HUES6 (cell line): Measurements from ENCODE around the gene PAM16.

Experiments used
- H3K27ac ChIP-seq: 2 replicates; pipeline ENCODE4 v1.7.0; 2013; ENCODE audit warnings: low read depth, mild to moderate bottlenecking, low read length, inconsistent platforms
- H3K27me3 ChIP-seq: 2 replicates; pipeline ENCODE4 v1.6.1; 2013; ENCODE audit warnings: low read length; ENCODE audit not compliant: control insufficient read depth, insufficient read depth
- H3K36me3 ChIP-seq: 2 replicates; pipeline ENCODE4 v1.6.1; 2013; ENCODE audit warnings: low read length; ENCODE audit not compliant: control insufficient read depth, insufficient read depth
- H3K4me1 ChIP-seq: 2 replicates; pipeline ENCODE4 v1.6.1; 2013; ENCODE audit warnings: low read length; ENCODE audit not compliant: control insufficient read depth, insufficient read depth
- H3K4me3 ChIP-seq: 2 replicates; pipeline ENCODE4 v1.5.1; 2013; ENCODE audit warnings: low read depth, low read length
- H3K9ac ChIP-seq: one replicate; pipeline ENCODE4 v1.6.1; 2013; ENCODE audit warnings: mild to moderate bottlenecking, low read length
- H3K9me3 ChIP-seq: 2 replicates; pipeline ENCODE4 v1.6.1; 2013; ENCODE audit warnings: low read depth, low read length; ENCODE audit not compliant: control insufficient read depth, insufficient read depth

The PAM16 gene

DNA sequence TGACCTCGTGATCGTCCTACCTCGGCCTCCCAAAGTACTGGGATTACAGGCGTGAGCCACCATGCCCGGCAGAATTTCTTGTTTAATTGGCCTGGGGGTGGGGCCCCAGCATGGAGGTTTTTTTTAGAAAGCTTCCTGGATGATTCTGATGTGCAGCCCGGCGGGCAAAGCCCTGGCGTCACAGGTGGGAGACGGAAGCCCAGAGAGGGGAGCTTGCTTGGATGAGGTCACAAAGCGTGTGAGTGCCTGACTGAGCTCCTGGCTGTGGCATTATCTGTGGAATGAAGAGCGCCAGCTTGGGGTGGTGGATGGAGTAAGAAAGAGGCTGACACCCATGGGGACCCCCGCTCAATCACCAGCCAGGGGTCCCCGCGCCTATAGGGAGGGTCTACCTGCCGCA lies 24.6 kb upstream of the PAM16 start:
- H3K4me3 ChIP-seq: no peak overlapping the region
- H3K9ac ChIP-seq: no peak overlapping the region
- no peak overlapping the region for H3K27ac ChIP-seq
- H3K36me3 ChIP-seq: no peaks in the 10 kb centered on the region
- no peaks in the 10 kb centered on the region for H3K27me3 ChIP-seq
- H3K9me3 ChIP-seq: no peaks in the 10 kb centered on the region
- H3K4me1 ChIP-seq: peaks cover 77% of the 10 kb centered on the region

DNA sequence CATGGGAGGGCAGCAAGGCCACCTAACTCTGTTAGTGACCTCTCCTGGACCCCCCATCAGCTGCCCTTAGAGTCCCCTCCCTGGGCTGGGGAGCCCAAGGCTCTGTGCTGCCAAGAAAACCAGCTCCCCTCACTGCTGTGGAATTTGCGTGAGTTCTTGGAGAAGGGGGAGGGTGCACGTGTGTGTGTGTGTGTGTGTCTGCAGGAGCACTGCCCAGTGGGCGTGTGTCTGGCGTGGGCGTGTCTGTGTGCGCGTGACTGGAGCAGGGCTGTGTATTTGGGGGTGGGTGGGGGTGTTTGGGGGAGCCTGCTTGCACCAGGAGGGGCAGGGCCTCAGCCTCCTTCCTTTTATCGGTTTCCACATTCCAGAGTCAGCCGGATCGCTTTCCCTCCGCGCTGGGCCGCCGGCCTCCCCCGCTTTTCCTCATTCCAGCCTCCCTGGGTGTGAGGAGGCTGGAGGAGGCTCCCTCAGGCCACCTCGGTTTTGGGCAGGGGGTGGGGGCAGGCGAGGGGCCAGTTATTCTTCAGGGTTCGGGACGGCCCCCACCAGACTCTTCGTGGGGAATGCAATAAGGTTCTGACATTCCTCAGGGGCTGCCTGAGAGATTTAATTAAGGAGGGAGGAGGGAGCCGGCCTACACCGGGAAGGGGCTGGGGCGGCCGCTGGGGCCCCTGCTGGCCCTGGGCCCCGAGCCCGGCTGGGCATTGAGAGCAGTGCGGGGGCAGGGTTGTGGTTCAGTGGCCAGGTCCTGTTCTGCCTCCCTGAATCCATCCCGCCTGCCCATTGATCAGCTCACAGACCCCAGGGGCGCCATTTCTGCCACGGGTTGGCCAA lies 23.0 kb upstream of the PAM16 start:
- no peaks in the 10 kb centered on the region for H3K9me3 ChIP-seq
- peak overlapping the region; percentile 72; the same call in 1 of the 2 replicates for H3K4me3 ChIP-seq
- no peaks in the 10 kb centered on the region for H3K27me3 ChIP-seq
- H3K9ac ChIP-seq: peak overlapping the region; percentile 43
- peaks cover 72% of the 10 kb centered on the region for H3K4me1 ChIP-seq
- H3K36me3 ChIP-seq: no peaks in the 10 kb centered on the region
- H3K27ac ChIP-seq: peak overlapping the region; percentile 26; the same call in 1 of the 2 replicates

DNA sequence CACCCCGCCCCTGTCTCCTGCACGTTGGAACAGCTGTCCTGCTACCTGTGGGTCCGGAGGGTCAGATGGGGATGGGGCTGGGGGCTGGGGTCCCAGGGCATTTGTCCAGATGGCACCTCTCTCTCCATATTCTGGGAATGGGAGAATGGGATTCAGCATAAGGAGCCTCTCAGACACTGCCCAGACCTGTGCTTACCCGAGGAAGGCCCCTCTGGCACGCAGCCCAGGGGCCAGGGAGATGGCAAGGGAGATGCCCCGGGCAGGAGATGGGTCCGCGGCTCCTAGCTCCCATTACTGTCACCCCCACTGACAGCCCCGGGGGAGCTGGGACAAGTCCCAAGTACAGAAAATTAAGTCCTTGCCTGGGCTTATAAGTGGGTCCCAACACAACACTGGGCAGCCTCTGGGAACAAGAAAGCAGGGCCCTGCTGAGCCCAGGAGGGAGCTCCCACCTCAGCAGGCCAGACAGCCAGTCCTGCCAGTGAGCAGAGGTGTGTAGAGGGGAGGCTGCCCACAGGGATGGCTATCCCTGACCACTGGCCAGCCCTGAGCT lies 22.3 kb upstream of the PAM16 start:
- no peak overlapping the region; the same call in 1 of the 2 replicates for H3K27ac ChIP-seq

DNA sequence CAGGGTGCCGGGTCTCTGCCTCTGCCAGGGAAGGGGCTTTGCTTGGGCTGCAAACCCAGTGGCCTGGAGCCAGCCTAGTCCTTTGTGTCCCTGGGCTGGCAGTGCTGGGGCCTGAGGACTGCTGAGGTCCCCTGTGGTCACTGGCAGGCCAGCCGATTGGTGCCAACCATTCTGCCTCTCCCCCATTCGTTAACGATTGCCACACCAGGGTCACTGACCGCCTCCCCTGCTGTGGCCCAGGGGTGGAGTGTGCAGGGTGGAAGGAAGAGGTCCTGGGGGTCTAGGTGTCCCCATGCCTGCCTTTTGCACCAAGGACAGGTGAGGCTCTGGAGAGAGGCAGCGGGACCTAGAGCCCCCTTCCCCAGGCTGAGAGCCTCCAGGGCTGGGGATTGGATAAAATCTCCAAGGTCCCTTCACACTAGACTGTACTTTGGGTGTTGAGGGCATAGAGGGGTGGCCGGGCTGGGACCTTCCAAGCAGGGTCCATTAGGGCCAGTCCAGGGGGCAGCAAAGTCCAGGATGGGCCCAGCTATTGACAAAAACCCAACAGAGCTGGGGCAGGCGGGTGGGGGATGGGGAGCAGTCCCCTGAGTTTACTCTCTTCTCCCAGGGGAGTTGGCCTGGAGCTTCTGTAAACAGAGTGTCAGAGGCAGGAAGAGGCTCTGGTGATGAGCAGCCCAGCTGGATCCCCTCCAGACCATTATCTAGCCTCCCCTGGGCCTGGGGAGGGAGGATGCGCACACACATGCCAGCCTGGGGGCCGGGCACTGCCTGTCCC lies 21.6 kb upstream of the PAM16 start:
- Histone ChIP-seq H3K27me3 (no peaks in the 10 kb centered on the region), H3K4me1 (peaks cover 63% of the 10 kb centered on the region), H3K4me3 (peak overlapping the region; percentile 72), H3K36me3 (no peaks in the 10 kb centered on the region), H3K9me3 (no peaks in the 10 kb centered on the region), H3K27ac (no peak overlapping the region), H3K9ac (peak overlapping the region; percentile 70)

More for the DNA sequence above, 22.3 kb upstream of the PAM16 start:
- peaks cover 69% of the 10 kb centered on the region for H3K4me1 ChIP-seq
- H3K36me3 ChIP-seq: no peaks in the 10 kb centered on the region
- H3K9me3 ChIP-seq: no peaks in the 10 kb centered on the region
- peak overlapping the region; percentile 72 for H3K4me3 ChIP-seq
- H3K27me3 ChIP-seq: no peaks in the 10 kb centered on the region
- peak overlapping the region; percentile 43 for H3K9ac ChIP-seq

DNA sequence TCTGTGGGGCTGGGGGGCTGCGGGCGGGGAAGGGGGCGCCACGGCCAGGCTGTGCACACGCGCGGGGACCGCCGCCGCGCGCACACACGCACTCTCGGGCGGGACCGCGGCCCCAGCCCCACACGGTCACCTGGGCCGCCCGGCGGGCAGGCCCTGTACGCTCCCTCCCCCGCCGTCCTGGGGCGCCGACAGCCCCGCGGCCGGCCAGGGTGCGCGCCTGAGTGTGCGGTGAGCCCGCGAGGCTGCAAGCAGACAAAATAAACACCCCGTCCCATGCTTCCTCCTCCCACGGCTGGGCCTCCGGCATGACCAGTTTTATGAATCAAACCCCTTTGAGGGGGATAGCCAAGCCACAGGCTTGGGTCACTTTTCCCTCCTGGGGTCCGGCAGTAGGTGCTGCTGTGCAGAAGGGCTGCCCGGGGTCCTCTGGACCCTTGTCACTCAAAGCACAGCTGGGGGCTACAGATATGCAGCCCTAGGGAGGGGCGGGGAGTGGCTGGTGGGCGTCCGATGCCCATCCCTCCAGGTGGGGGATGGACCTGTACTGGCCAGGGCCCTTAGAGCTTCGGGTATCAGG lies 21.0 kb upstream of the PAM16 start:
- peak overlapping the region; percentile 72 for H3K4me3 ChIP-seq
- H3K27ac ChIP-seq: no peak overlapping the region
- peak overlapping the region; percentile 70 for H3K9ac ChIP-seq
- no peaks in the 10 kb centered on the region for H3K27me3 ChIP-seq
- H3K9me3 ChIP-seq: no peaks in the 10 kb centered on the region
- no peaks in the 10 kb centered on the region for H3K36me3 ChIP-seq
- peaks cover 58% of the 10 kb centered on the region for H3K4me1 ChIP-seq

DNA sequence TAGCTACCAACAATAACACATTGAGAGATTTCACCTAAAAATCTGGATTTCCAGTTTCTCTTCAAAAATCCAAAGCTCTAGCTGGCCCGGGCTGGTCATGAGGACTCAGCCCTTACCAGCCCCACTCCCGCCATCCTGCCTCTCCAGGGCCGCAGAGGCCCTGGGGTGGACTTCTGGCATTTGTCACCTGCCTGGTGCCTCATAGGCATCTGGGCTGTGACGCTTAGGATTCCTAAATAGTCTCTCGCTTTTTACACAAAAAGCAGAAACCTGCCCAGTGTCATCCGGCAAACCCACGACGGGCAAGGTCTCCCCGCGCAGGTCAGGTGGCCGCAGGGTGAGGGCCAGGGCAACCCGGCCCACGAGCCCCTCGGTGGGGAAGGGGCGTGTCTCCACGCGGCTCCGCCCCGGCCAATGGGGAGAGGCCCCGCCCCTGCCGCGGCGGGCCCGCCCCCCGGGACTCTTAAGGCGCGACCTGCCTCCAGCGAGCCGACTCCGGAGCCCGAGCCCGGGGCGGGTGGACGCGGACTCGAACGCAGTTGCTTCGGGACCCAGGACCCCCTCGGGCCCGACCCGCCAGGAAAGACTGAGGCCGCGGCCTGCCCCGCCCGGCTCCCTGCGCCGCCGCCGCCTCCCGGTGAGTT lies 20.4 kb upstream of the PAM16 start, which contains the start of gene VASN:
TSS of gene VASN (plus strand) at position 492 of the 644 bp plus-strand sequence. CDS start 9,030 bp downstream, outside the sequence.
- H3K27me3 ChIP-seq: no peaks in the 10 kb centered on the region
- H3K9me3 ChIP-seq: no peaks in the 10 kb centered on the region
- peak within 1 kb of the TSS; percentile 70 for H3K9ac ChIP-seq
- peak within 1 kb of the TSS; percentile 72 for H3K4me3 ChIP-seq
- H3K27ac ChIP-seq: no peak within 1 kb of the TSS
- H3K4me1 ChIP-seq: peaks cover 53% of the 10 kb centered on the region
- no peaks in the 10 kb centered on the region for H3K36me3 ChIP-seq

DNA sequence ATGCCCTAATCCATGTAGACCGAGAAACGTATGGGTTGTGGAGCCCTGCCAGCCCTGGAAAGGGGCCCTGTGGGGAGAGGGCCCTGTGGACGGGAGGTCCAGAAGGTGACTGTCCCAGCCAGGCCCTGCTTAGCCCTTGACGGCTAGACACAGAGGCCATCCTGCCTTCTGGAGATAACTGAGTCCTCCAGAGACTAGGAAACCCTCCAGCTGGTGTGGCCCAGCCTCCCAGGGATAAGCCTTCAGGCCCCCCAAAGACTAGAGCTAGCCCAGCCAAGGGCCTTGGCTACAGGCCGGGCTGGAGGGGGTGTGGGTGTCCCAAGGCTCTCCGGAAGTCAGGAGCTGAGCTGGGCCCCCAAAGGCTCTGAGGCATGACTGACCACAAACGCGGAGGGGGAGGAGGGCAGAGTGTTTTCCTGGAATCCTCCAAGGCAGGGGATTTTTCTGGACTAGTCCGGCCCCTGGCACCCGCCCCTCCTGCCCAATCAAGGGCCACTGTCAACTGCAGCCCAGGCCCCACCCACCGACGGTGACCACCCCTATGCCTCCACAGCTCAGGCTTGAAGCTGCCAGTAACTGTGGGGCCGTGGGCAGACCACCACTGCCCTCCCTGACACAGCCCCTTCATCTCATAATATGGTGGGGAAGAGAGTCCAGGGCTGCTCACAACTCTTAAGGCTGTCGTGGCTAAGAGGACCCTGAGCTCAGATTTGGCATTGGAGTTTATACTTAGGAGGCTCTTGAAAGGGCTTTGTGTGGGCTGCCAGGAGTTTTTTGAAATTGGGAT lies 19.6 kb upstream of the PAM16 start:
- H3K9me3 ChIP-seq: no peaks in the 10 kb centered on the region
- peak overlapping the region; percentile 72; the same call in 1 of the 2 replicates for H3K4me3 ChIP-seq
- H3K27me3 ChIP-seq: no peaks in the 10 kb centered on the region
- H3K36me3 ChIP-seq: no peaks in the 10 kb centered on the region
- no peak overlapping the region for H3K27ac ChIP-seq
- peaks cover 46% of the 10 kb centered on the region for H3K4me1 ChIP-seq
- no peak overlapping the region for H3K9ac ChIP-seq

DNA sequence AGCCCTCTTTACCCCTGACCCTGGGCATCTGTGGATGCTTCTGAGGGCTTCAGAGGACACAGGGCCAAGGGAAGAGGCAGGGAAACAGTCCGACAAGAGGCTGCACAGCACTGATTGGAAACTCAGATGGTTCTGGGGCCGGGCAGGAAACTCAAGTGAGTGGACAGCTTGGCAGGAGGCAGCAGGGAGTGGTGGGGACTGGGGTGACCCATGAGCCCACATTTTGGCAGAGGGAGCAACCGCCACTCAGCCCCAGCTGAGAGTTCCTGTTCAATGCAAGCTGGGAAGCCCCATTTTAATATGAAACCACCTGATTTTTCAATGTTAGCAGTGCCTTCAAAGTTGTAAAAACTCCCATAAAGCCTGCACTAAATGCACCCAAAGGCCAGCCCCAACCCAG lies 19.0 kb upstream of the PAM16 start:
- Histone ChIP-seq H3K36me3 (no peaks in the 10 kb centered on the region), H3K9me3 (no peaks in the 10 kb centered on the region), H3K27me3 (no peaks in the 10 kb centered on the region), H3K9ac (no peak overlapping the region), H3K4me3 (no peak overlapping the region), H3K4me1 (peaks cover 43% of the 10 kb centered on the region), H3K27ac (no peak overlapping the region)

DNA sequence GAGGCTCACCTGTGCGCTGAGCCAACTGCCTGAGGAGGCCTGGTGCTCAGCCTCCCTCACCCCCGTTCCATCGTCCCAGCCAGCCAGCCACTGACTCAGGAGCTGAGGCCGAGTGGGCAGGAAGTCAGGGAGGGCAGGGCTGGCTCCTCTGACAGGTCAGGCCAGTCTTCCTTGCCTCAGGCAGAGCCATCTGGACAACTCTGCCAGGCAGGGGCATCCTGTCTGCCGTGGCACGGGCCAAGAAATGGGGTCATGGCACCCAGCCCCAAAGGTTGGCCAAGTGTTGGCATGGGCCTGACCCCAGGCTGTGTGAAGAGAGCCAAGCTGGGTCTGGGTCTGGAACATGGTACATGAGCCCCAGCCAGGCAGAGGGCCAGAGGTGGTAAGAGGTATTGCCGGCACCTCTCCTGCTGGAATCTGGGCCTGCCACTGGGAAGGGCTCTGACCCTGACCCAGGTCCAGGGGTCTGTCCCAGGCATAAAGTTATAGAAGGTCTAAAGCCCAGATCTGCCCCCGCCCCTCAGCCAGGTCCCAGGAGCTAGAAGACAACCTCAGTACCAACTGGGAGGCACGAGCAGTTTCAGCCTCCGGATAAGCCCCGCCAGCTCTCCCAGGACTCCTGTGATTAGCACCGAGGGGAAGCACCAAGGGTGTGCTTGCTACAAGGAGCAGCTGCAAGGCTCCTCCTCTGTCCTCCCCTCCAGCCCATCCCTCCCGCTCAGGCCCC lies 18.0 kb upstream of the PAM16 start:
- peaks cover 34% of the 10 kb centered on the region for H3K4me1 ChIP-seq
- H3K9ac ChIP-seq: no peak overlapping the region
- H3K27ac ChIP-seq: no peak overlapping the region
- H3K4me3 ChIP-seq: no peak overlapping the region
- no peaks in the 10 kb centered on the region for H3K27me3 ChIP-seq
- no peaks in the 10 kb centered on the region for H3K36me3 ChIP-seq
- no peaks in the 10 kb centered on the region for H3K9me3 ChIP-seq
